Esophagus squamous epithelium (tissue), 4 donors: ENCODE results near the gene MISP3.
"Not testable (repeated sequence)": the region's sequence is repeated elsewhere in the genome, so short reads cannot be mapped to it uniquely, and the experiment has no call there.

ENCODE experiments used
- POLR2A ChIP-seq, 4 donors: fragments of 450-650 bp; IDR thresholded peaks; one replicate each; pipeline ENCODE4 v1.6.1; 2017; ENCODE audit warnings: antibody characterized with exemption in 4 of 4, mild to moderate bottlenecking in 4 of 4, moderate library complexity in 3 of 4
- TF ChIP-seq, protein P1 (sequence below), 6 experiments: fragments of 450-650 bp in 4 of 6; fragments of 200-600 bp in 2 of 6; sonication (generic) in 2 of 6; IDR thresholded peaks; one replicate each; pipeline ENCODE4 v1.5.1; 2016 to 2019; ENCODE audit warnings: antibody characterized with exemption in 6 of 6, mild to moderate bottlenecking in 4 of 6, moderate library complexity in 4 of 6

DNA sequence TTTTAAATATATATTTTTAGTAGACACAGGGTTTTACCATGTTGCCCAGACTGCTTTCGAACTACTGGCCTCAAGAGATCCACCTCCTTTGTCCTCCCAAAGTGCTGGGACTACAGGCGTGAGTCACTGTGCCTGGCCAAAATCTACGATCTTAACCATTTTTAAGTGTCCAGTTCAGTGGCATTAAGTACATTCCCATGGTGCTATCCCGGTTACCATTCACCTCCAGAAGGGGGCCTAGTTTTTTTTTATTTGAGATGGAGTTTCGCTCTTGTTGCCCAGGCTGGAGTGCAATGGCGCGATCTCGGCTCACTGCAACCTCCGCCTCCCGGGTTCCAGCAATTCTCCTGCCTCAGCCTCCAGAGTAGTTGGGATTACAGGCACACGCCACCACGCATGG is 37.4 kb upstream of the MISP3 start:
- TF ChIP-seq, protein P1, sequence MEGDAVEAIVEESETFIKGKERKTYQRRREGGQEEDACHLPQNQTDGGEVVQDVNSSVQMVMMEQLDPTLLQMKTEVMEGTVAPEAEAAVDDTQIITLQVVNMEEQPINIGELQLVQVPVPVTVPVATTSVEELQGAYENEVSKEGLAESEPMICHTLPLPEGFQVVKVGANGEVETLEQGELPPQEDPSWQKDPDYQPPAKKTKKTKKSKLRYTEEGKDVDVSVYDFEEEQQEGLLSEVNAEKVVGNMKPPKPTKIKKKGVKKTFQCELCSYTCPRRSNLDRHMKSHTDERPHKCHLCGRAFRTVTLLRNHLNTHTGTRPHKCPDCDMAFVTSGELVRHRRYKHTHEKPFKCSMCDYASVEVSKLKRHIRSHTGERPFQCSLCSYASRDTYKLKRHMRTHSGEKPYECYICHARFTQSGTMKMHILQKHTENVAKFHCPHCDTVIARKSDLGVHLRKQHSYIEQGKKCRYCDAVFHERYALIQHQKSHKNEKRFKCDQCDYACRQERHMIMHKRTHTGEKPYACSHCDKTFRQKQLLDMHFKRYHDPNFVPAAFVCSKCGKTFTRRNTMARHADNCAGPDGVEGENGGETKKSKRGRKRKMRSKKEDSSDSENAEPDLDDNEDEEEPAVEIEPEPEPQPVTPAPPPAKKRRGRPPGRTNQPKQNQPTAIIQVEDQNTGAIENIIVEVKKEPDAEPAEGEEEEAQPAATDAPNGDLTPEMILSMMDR (IDR thresholded peaks at IDR 0.05), result not testable (repeated sequence)
- not testable (repeated sequence) for TF ChIP-seq POLR2A (IDR thresholded peaks at IDR 0.05)
